ENCODE measurements around the gene TENT5C. TPM values are rescaled to one million over a fixed set of nuclear protein-coding genes. Genes with fewer than 3 reads are reported as not detected.

The TENT5C gene
- total RNA-seq, 1 experiment from 2014 or later: 0.12 TPM

DNA sequence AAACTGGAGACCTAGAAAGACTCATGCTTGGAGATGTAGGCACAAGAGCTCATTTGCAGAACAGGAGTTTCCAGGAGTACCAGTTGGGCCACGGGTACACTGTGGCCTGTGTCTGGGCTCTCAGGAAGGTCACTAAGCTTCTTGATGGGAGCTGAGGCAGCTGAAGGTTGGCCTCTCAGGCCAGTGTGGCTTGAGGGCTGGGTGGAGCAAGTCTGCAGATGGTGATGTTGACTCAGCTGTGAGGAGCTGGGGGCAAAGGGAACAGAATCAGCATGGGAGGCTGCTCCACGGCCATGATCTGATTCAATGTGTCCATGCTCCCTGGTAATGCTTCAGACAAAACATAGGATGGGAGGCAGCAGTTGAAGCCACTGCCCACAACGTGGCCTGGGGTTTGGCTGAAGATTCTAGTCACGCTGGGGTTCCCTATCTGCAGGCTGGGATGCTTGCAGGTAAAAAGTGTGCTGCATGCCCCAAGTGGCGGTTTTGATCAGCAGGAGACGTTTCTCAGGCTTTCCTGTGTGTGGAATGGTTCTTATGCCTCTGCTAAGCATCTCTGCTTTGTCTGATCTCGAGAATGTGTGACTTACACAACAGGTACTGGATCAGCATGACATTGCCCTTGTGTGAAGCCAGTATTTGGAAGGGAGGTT is 15.4 kb upstream of the TENT5C start:
- DNase-seq (ENCODE audit: extremely low read depth, low read depth): no peak

DNA sequence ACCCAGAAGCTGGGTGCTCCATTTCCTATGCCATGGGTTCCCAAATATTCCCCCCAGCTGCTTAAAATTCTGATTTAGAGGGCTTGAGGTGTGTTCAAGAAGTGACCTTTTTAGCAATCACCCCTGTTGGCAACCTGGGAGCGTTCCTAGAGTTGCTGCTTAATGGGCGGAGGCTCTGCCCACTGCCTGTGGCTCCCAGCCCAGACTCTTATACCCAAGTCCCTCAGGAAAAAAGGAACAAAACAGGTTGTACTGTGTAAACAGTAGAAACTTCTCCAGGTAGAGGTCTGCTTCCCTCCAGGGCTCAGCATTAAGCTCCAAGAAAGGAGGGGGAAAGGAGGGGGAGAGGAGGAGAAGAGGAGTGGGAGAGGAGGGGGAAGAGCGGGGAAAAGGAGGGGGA is 14.6 kb upstream of the TENT5C start:
- DNase-seq (ENCODE audit: extremely low read depth, low read depth): no peak

DNA sequence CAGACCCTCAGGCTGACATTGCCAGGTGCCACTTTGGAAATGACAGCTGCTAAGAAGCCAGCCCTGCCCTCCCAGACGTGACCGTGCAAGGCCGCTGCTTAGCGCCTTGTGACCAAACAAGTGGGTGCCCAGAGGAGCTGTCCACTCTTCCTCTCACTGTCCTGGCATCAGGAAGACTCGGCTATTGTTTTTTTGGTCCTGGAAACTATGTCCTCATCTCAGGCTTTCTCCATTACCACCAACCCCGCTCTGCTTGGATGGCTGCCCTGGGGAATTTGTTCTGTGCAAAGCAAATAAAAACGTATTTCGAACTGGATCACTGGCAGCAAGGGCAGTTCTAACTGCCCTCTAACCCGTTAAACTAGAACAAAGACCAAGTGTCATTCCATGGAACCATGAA is 13.7 kb upstream of the TENT5C start:
- DNase-seq (ENCODE audit: extremely low read depth, low read depth): no peak

DNA sequence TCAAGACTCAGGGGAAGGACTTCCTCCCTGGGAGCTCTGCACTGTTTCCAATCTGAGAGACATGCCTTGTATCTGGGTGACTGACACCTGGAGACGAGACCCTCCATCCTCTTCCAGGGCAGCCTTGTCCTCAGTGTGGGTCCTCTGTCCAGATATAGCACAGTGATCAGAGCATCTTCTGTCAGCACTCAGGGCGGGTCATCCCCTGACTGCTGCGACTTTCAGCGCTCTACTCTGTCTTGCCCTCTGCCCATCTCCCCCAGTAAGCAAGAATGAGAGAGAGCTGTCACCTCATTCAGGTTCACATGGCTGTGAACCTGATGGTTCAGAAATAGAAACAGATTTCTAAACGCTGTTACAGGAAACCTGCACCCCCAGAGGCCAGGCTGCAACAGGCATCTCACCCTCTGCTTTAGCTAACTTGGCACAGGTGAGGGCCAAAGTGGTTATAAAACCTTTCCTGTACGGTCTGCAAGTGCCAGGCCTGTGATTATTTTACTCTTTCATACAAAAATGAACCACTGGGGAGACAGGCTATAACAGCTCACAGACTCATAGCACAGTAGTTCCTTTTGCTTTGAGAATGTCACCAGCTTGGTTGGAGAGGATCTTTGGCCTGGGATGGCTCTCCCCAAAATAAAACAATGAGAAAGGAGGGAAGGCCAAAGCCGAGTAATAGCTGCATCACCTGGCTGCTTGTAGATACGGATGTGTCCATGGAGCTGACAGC is 11.4 kb upstream of the TENT5C start:
- no peak for DNase-seq (ENCODE audit: extremely low read depth, low read depth)

DNA sequence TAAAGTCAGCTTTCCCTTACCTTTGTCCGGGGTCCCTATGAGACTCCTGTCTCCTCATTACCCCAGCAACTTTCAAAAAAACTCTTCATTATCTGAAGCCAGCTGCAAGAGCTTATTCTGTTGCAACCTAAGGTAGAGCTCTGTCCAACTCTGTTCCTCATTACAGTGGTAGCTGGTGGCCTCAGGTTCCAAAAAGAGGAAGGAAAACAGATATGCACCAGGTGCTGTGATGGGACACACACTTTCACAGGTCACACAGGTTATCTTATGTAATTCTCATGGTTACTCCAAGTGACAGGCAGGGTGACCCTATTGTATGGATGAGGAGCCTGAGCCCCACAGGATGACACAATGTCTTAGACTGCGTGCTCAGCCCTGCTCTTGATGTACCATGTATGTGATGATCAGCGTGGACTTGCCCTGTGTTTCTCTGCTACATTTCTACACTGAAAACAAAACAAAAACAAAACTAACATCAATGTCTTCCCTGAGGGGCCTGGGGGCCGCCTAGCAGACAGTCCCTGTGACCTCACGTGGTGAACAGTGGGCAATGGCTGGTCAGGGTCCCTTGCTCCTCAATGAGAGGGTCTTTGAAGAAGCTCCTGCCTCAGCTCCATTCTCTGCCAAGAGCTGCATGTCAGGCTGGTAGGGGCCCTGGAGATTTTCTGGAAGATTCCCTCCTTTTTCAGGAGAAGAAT is 9.7 kb upstream of the TENT5C start:
- DNase-seq (ENCODE audit: extremely low read depth, low read depth): no peak

DNA sequence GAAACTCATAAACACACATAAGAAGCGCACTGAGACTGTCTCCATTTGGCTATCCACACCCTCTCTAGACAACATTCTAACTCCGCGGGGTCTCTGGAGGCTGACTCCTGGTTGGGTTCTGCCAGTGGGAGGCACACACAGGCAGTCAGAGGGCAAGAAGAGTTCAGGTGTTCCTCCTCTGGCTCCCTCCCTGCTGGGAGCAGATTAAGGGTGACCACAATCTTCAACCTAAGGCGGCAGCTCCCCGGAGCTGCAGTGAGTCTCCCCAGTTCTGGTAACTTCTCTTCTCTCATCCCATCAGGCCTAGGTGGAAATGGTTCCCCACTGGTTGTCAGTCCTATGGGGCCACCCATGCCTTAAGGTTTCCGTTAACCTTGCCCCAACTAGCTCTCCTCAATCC is 7.4 kb upstream of the TENT5C start:
- DNase-seq (ENCODE audit: extremely low read depth, low read depth): no peak

DNA sequence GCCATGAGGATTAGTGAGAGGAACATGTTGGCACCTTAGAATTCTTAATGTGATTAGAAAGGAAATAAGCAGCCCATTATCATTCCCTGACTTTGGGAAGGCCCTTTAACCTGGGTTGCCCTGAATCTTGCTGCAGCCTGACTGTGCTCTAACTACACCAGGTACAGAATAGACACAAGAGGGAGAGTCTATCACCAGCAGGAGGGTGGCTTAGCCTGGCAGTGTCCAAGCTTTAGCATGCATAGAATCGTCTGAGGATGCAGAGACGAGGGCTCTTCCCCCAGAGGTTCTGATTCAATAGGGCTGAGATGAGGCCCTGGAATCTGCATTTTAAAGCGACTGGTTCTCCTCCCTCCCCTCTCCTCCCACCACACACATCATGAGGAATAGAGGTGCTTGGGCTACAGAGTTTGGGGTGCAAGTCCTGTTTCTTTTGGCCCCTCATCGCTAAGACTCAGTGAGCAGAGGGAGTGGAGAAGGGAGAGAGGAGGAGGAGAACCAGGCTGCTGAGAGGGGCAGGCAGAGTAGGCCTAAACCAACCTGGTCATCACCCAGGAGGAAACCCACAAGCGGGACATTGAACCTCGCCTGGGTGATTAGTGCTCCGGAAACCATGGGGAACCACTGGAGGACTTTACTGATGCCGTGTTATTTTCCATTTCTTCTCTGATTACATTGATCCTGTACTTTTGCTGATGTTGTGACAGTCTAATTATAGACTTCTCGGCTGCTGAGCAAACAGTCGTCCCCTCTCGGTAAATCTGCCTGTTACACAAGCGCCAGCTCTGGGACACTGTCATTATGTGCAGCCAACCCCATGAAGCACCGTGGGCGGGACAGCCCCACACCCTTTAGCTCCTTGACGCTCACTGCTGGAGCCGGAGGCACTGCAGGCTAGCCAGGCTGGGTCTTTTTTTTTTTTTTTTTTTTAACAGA is 6.3 kb upstream of the TENT5C start:
- DNase-seq (ENCODE audit: extremely low read depth, low read depth): no peak

DNA sequence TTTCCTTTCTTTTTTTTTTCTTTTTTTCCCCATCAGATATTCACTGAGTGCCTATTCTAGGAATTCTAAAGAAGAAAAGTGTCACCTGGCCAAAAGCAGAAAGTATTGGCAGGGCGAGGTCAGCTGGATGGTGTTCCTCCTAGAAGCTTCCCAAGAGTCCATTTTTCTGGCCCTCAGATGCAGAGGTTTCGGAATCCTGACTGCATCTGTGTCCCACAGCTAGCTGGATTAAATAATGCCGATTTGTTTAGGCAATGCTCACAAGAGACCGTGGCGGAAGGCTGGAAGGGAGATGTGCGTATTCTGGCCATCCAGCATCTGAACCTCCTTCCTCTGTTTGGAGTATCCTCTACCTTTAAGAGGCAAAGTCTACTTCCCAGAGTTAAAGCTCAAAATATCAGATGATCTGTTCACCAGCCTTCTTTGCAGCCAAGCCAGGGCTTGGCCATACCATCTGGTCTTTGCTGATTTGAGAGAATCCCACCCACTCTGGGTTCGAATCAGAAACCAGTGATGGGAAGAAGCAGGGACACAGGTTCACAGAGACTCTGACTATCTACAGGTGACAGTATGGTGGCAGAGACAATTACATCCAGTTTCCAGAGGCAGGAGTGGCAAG is 5.4 kb upstream of the TENT5C start:
- DNase-seq (ENCODE audit: extremely low read depth, low read depth): no peak

DNA sequence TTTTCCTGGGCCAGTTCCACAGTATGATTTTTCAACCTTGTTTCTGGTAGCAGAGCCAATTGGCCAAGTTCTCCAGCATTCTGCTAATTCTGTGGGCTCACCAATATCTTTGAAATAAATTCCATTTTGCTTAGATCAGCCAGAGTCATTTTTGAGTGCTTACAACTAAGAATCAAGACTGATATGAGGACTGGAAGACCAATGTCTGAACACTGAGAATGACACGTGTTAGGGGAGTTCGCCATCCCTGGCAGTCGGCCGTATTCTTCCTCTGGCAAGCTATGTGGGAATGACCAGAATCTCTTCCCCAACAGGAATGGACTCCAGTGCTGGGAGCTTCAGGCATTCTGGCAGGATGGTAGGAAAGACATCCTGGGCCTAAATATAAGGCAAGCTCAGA is 4.9 kb upstream of the TENT5C start:
- no peak for DNase-seq (ENCODE audit: extremely low read depth, low read depth)

DNA sequence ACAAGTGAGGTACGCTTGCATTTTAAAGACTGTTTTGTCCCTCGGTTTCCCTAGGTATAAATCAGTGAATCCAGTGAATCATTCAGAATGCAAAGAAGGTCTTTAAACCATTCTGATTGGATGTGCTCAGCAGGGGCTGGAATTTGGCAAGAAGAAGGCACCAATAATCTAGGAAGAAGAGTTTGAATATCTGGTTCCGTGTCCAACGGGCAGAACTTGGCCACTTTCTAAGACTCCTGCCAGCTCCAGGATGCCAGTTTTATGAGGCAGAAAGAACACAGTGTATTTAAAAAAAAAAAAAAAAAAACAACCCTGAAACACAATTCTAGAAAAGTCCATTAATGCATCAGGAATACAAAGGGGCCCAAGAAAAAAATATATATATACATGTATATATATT is 3.0 kb upstream of the TENT5C start:
- no peak for DNase-seq (ENCODE audit: extremely low read depth, low read depth)

DNA sequence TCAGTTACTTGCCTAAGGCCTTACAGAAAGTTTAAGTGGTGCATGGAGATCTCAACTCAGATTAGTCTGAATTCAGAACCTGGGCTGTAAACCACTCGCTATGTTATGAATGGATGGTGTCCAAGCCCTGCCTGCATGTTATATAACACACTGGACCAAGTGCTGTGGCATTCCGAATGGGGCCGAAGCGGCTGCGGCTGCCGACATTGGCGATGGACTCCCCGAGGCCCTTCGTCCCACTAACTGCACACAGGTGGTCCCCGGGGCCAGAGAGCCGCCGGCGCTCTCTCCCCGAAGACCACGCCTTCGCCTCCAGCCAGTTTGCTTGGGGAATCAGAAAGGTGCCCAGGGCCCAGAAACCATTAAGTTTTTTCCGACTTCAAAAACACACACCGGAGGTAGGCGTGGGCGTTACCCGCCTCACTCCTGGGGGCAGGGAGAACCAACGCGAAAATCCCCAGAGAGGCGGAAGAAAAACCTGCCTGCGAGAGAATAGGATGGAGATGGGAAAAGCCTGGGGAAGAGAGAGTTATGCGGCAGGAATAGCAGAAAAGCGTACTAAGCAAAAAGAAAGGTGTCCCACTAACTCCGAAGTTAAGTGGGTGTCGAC is 579 bp upstream of the TENT5C start:
- DNase-seq (ENCODE audit: extremely low read depth, low read depth): no peak

DNA sequence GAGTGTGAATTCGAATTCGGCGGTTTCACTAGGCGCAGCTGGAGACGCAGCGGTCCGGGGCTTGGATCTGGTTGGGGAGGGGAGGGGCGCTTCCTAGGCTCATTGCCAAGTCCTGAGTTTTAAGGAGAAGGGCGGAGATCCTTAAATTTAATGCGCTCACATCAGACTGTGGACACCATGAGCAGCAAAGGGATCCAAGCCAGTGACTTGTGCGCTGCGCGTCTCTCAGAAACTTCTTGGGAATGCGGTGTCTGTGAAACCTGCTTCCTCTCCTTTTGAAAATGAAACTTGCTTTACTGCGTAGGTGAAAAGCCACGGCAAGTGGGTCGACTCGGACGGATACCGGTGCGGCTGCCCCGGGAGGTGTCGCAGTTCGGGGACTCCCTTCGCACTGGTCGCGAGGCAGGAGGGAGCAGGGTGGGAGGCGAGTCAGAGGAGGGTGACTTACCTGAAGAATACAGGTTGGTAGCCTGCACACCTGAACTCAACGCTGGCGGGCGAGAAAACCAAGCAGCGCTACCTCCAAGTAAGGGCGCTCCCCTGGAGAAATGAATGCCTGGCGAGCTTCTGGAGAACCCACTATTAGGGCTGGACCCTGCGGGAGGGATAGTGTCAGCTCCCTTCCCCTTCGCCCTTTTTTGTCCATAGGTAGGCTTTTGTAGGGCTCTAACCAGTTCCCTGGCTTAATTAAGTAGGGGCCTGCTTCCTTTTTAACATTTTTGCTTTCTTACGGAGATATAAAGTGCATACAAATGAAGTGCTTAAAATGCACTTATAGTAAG is 992 bp downstream of the TENT5C start:
- DNase-seq (ENCODE audit: extremely low read depth, low read depth): no peak

DNA sequence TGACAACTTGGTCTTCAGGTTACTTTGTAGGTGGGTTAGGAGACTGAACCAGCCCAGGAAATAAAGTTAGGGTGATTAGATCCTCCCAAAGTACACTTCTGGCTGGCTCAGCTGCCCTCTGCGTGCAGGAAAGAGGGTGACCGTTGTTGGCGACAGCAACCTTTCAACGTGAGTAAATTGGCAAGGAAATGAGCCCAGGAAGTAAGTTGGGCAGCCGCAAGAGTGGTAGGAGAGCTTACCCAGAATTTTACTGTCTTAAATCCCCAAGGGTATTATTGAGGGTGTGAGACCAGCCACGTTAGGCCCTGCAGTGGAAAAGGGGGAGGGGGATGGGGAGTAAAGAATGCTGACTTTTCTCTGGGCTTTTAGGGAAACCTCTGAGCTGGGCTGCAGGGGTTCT is 1.6 kb downstream of the TENT5C start:
- DNase-seq (ENCODE audit: extremely low read depth, low read depth): no peak

DNA sequence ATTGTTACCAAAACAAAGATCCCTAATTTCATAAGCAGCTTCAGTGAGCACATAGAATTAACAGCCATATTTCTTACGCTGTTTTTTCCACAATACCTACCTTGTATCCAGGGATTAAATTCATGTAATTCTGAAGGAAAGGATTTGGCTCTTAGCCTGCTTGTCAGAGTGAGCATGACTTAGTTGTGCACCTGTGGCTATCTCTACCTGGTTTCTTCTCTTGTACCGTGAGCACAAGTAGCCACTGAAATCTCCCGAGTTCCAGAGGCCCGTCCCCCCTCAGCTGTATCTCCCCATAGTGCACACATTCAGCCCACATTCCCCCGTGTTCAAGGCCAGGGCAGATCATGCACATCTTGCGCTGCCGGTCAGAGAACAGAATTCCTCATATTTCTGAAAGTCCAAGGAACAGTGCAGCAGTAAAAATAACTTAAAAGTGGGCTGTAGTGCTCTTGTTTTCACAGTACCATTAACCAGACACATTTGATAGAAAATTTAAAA is 2.3 kb downstream of the TENT5C start:
- DNase-seq (ENCODE audit: extremely low read depth, low read depth): no peak

DNA sequence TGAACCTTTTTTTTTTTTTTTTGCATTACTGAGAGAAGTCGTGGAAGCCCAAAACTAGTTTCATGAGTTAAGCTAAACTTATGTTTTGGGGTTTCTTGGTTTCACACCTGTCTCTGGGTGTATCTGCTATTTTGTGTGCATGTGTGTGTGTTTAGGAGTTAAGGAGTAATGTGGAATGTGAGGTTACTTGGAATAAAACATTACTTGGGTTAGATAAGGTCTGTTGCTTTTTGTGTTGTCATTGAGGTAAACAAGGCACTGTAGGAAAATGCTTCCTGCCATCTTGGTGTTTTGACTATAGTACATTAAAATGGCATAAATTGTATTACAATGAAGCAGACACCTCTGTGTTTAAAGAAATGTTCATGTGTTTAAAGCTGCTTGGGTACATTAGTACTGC is 2.9 kb downstream of the TENT5C start:
- DNase-seq (ENCODE audit: extremely low read depth, low read depth): no peak

DNA sequence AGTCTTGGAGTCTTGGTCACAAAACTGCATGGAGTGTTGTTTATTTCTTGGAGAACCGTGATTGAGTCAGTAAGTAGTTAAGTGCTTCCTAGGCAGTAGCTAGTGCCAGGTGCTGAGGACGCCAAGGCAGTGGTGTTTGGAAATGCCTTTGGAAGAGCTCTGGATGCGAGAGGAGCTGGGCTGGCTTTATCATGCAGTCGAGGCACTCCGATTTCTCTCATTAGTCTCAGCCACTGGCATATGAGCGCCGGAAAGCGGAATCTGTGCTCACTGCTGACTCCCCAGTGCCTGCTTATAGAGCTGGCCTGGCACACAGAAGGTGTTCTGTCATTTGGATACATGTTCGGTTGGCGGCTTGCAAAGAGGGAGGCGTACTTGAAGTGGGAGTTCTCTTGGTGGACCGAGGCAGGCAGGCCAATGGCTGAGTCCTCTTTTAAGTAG is 3.6 kb downstream of the TENT5C start:
- no peak for DNase-seq (ENCODE audit: extremely low read depth, low read depth)

DNA sequence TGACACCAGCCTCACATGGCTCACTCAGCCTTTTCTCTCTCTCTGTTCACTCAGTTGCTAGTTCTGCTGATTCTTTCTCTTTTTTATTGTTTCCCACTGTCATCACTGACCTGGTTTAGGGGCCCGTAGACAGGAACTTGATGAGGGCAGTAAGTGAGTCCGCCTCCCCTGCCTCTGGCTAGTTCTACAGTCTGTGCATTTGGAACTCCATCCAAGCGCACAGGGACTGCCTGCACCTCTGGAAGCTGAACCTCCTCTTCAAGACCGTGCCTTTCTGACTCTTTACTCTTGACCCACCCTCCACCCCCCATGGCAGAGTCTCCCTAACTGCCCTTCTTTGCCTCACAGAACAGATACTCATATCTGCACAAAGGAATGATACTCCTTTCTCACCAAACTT is 4.2 kb downstream of the TENT5C start:
- DNase-seq (ENCODE audit: extremely low read depth, low read depth): no peak

DNA sequence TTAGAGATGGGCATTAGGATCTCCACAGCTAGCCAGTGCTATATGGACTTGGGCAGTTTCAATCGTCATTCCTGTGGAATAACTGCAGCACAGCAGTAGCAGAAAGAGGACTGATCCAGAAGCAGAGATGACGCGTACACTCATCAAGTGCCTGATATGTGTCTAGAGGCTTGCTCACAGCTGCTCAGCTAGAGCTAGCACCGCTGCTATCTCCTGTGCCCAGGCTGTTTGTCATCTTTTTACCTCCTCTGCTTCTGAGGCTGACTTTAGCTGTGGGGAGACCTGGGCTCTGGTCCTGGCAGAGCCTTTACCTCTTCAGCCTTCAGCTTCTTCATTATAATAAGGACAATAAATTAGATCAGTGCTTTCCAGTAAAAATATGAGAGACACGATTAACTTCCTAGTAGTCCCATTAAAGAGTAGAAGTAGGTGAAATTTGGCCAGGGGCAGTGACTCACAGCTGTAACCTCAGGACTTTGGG is 5.3 kb downstream of the TENT5C start:
- DNase-seq (ENCODE audit: extremely low read depth, low read depth): no peak
